ENCODE data around the gene P3H1.
"Not testable (repeated sequence)": the region's sequence is repeated elsewhere in the genome, so short reads cannot be mapped to it uniquely, and the experiment has no call there.

The P3H1 gene

DNA sequence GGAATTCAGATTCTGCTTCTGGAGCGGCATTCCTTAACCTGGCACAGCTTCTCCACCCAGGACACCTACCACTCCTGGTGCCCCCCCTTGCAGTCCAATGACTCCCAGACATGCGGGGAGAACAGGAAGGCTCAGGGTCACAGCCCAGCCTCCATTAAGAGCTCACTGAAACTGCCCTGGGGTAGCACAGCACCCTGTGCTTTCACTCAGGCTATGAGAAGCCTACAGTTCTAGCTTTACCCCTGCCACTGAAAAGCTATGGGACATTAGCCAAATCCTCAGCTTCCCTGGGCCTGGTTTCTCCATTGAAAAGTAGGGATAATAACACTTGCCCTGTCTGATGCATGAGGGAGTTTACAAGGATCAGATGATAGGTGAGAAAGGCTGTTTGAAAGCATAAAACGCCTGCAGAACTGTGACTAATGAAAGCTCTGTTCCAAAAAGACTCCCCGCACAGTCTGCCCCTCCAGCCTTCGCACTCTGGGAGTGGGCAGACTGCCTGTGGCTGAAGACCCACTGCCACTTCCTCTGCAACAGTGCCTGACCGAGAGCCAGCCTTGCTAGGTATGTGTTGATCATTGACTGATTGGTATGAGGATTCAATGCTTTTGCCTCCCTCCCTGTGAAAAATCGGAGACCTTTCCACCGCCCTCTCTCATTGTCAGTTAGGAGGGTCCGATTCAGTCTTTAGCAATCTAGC is 24.1 kb downstream of the P3H1 start:
- no peak for DNase-seq

DNA sequence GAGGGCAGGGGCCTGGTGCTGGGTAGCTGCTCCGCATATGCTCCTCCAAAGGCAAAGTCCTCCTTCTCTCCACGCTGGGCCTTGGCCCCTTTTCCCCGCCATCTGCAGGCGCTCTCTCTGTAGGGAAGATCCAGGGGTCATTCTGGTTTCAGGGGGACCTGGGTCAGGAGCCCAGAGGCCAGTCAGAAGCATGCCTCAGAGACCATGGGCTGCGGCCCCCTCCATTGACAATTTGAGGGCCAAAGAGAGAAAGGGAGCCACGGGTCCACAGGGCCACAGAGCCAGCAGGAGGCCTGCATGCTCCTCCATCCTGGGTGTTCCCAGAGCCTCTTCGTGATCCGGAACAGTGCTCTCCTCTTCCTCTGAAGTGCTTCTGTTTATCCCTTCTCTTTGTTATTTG is 24.7 kb downstream of the P3H1 start:
- DNase-seq = no peak

DNA sequence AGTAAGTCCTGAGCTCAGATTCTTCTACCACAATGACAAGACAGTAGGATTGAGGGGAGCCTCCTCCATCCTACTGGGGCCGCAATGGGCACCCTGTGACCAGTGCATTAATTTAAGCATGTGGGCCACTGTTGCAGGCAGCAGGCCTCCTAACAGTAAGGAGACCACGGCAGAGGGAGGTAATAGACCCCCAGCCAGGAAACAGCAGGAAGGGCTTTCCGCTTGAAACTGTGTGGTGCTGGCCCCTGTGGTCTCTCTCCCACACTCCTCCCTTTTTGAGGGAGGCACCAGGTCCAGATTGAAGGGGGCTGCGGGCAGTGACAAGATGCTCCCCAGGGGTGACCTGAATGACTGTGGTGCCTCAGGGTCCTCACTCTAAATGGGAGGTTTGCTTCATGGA is 25.1 kb downstream of the P3H1 start:
- DNase-seq = no peak

DNA sequence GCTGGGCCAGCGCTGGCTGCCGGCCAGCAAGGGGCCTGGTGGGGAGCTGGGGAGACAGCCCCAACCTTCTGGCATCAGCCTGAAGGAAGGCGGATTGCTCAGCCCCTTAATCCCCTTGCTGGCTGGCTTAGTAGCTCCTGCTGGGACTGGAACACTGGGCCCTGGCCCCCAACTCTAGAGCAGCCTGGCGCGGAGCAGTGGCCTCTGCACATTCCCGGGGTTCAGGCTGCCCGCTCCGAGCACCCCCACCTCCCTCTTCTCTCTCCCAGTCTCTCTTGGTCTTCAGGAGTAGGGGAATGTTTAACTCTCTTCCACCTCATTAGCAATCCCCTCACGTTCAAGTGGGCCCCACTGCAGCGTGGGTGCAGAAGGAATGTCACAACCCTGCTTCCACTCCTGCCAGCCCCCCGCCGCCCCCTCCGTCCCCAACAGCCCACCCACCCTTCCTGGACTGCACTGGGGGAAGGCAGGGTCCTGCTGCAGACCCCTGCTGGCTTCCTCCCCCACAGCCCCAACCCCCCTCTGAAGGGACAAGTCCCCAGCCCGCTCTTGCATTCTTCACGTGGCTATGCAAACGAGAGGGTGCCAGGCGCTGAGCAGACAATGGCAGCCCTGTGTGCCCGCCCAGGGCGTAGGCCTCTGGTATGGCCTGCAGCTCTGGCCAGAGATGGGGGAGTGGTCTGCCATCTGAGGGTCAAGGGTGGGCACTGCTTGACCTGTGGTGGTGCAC is 25.8 kb downstream of the P3H1 start:
- no peak for DNase-seq

DNA sequence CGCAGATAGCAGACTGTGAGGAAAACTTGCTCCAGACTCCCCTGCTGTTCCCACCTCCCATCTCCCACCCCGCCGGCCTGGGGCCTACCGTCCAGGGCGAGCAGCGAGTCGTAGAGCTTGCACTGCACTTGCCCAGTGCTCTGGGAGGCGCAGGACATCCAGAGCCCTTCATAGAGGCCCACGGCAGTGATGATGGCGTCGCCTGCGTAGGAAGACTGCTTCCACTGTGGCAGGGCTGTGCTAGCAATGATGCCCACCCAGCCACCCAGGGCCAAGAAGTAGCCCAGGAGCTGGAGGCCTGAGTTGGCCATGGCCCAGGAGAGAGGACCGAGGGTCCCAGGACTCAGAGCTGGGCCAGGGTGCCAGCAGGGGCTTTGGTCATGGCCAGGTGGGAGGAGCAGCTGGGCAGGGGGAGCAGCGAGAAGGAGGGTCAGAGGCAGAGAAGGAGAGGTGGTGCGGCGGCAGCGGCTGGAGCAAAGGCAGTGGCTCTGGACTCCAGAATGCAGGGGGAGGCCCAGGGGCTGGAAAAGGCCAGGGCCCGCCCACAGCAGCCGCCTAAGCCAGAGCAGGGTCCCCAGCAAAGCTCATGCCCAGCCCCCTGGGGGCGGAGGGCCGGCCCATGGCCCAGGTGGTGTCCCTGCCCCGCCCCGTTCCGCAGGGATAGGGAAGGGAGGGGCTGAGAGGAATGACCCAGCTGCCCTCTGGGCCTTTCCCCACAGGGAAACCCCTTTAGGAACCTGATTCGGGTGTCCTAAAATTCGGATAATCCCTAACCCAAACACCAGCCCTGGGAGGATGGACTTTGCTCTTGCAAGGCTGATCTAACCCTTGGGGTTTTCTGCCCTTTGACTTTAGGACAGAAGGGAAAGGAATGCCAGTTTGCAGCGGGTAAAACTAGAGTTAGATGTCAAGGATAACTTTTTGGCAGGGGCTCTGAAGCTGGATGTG is 26.8 kb downstream of the P3H1 start, which contains the start of gene CLDN19:
TSS of gene CLDN19 (minus strand) at position 484 of the 948 bp plus-strand sequence. CDS start at position 311, 173 bp downstream.
- DNase-seq = no peak

DNA sequence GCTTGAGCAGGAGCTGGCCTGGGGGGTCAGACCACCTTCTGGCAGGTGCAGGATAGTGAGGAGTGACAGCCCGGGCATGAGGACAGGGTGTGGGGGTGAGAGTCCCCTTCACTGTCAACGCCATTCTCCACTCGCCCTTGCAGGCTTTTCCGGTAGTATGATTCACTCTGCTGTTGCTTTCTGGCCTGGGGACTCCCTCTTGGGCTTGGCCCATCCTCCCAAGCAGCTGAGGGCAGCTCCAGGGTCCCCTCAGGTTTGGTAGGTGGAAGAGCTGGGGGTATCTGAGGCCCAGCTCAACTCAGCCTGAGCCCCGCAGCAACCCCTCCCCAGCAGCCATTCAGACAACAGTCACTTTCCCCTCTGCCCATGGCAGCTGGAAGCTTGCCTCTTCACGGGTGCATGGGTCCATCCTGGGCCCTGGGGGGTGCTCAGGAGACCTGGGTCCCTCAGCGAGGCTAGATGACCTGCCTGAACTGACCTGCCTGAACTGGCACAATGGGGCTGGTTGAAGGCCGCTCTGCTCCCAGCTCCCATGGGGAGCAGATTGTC is 28.1 kb downstream of the P3H1 start:
- no peak for DNase-seq

DNA sequence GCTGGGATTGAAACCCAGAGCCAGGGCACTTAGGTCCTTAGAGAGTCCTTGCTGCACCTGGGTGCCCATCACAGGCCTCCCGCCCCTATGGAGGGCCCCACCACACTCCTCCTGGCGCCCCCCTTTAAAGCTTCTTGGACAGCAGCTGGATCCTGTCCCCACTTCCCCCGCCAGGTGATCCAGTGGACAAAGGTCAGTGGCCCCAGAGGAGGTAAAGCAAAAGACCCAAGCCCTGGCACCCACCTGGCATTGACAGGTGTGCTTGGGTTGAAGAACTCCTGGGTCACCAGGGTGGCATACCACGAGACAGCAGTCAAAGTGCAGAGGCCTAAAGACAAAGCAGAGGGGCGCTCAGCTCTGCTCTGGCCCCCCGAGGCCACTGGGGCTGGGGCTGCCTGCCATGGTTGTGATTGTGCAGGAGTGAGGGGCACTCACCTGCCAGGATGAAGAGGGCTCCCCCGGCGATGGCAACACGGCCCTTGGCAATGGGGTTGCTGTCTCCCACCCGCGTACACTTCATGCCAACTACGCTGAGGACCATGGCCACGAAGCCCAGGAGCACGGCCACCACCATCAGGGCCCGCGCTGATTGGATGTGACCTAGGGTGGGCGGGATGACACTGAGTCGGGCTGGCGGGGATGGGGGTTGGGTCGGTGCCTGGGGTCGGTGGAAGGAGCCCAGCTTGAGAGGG is 28.7 kb downstream of the P3H1 start:
- DNase-seq = no peak

DNA sequence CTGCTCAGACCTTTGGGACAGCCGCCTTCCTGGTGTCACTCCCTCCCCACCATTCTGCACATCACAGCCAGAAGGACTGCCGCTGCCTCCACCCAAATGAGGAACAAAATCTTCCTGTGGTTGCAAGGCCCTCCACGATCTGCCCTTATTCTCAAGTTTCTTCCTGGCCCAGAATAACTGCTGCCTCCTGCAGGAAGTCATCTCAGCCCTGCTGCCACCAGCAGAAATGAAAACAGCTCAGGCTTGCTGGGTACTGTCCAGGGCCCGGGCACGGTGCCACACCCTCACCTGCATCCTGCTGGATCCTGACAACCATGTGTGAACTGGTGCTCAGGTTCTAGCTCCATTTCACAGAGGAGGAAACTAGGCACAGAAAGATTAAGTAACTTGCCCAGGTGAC is 29.6 kb downstream of the P3H1 start:
- no peak for DNase-seq

DNA sequence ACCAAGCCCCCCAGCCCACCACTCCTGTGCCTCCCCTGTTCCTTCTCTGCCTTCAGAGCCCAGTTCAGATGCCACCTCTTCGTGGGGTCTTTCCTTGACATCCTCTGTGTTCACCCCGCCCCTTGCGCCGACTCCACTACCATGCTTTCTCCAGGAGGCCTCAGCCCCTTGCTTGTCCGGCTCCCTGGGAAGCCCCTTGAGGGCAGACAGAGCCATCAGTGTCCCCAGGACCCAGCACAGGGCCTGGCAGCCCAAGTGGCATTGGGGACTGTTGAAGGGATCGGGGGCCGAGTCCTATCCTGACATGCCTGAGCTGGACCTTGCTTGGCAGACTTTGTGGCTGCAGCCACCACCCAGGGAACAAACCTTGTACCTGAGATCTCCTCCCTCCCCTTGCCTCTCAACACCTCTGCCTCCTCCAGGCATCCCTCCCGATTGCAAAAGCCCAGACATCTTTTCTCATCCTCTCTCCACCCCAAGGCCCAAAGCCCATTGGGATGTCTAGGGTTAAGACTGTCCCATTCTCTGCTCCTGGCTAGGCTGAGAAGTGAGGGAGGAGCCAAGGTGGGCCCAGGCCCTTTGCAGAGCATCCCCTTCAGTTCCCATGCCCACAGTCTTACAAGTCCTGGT is 30.1 kb downstream of the P3H1 start:
- DNase-seq = no peak

DNA sequence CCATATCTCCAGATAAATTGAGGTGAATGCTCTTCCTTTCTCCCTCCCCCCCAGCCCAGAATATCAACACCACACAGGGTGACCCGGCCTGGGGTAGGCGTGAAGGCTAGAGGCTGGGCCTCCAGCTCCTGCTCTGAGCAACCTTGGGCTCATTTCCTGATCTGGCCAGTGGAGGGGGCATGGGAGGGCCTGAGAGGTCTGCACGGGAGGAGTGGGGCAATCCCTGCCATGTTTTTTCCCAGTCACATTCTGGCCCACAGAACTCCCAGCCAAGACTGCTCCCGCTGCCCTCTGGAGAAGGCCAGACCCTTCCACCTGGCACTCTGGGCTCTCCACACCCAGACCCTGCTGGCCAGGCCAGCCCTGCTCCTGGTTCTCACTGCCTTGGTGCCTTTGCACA is 30.7 kb downstream of the P3H1 start:
- no peak for DNase-seq

DNA sequence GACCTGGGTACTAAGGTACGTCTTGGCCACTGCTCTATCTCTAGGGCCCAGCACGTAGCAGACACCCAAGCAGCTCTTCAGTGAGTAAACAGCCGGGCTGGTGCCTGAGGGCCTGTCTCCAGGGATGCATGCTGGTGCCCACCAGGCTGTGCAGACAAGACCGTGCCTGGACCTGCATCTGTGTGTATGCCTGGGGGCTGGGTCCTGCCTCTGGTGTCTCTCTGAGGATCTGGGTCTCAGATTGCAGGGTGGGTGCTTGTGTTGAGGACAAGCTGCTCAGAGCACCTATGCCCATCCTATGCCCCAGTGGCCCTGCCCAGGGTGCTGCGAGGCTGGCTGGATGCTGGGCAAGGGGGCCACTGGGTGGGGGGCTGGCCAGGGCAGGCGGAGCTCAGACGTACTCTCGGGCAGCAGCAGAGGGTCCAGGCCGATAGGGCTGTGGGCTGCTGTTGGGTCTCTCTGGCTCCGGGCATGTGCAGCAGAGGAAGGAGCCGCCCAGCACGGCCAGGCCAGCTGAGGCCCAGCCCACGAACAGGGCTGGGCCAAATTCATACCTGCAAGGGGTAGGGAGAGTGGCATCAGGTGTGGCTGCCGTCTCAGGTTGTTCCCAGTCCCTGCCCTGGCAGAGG is 31.2 kb downstream of the P3H1 start:
- no peak for DNase-seq

DNA sequence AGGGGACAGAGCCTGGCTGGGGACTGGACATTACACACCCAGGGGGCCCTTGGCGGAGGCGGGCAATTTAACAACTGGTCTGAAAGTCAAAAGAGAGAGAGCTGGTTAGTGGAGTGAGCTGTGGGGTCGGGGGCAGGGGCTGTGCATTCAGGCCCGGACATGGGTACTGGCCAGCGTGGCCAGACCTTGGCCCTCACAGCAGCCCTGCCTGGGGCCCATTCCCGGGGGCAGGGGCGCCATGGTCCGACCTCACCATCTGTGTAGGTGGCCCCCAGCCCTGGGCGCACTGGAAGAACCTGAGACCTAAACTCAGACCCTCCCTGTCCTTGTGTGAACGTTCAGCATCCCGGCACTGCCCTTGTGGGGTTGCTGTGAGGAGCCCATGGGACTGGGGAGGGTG is 31.8 kb downstream of the P3H1 start:
- DNase-seq = no peak

DNA sequence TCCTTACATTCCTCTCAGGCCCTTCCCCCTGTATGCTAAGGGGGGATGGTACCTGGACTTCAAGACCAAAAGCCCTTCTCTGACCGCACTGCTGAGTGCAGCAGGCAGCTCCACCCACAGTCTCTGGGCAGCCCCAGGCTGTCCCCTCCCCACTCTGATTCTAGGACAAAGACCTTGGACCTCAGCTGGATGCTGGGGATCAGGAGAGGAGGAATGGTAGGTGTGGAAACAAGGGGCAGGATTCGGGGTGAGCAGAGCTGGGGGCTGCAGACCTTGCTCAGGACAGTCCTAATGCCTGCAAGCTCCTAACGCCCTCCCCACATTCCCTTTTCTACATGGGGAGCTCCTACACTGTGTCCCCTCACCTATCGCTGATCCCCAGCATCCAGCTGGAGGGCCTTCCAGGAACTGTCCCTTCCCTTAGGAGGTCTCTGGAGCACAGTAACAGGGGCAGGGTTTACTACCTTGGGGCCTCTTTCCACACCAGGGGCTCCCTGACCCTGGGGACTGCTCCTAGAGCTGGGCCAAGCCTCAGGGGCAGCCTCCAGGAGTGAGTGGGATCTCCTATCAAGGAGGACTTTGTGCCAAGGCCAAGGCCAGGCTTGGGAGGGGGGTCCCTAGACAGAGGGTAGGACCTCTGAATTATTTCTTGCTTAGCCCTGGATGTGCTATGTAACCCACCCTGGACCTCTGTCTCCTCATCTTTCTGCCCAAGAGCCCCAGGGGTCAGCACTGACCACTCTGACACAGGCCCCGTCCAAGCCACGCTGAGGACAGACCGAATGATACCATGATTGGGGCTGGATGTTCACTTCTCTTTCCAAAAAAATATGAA is 32.4 kb downstream of the P3H1 start:
- DNase-seq = no peak

DNA sequence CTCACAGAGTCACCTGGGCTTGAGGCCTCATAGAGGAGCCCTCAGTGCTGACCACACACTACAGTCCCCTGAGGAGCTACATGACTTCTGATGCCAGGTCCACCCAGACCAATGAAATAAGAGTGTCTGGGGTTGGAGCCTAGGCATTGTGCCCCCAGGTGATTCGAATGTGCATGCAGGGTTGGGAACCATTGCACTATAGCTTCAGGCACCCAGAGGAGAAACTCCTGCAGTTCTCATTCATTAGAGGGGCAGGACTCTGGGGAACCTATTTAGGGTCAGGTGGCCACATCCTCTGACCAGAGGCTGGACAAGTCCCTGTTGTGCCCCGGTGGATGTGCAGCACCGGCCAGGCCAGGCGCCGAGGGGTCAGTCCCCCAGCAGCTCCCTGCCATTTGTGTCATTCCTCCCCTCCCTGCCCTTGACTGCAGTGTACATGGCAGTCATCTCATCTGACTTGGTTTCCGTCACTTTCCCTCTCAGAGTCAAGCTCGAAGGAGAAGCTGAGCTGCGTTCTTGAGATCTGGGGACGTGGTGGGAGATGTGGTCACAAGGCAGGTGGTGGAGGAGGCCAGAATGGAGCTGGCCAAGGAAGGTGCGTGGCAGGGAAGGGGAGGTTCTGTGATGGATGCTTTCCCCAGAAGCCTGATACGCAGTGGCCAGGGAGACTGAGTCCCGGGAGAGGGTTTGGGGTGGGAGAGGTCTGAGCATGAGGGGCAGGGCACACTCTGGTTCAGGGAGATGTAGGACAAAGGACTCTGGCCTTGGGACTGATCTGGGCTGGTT is 33.2 kb downstream of the P3H1 start:
- DNase-seq = no peak

DNA sequence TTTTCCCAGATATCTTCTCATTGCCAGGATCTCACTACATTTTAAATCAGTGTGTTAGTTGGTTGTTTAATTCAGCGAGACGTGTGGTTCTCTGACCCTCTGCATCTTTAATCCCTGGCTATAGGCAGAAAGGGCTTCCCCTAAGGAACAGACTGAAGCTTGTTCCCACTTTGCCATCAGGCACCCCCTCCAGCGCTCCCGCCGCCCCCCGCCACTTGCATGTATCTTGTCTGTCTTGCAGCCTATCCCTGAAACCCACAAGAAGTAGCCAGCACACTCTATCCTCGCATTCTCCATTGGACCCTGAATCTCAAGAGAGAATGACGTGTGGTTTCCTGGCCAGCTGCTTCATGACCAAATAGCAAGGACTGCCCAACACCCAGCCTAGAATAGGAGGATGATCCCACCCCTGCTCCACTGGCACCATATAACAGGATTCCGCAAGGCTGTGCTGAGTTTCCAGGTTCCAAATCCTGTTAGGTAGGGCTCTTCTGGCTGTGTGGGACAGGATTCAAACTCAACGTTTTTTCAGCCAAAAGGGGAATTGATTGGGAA is 34.6 kb downstream of the P3H1 start:
- DNase-seq = no peak

DNA sequence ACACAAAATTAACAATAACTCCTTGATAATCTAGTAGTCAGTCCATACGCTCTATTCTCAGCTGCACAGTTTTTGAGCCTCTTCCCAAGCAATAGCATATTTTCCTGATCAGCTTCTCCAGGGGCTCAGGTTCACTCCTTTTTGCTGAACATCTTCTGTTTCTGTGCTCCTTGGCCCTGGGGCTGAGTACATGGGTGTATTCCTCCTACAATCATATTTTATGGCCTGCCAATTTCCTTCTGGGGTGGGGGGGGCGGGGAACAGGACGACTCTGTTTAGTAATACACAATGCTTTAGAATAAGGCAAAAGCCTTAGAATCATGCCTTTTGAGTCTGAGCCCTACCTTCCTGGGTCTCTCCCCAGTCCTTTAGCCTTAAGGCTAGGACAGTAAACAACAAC is 35.2 kb downstream of the P3H1 start:
- no peak for DNase-seq

DNA sequence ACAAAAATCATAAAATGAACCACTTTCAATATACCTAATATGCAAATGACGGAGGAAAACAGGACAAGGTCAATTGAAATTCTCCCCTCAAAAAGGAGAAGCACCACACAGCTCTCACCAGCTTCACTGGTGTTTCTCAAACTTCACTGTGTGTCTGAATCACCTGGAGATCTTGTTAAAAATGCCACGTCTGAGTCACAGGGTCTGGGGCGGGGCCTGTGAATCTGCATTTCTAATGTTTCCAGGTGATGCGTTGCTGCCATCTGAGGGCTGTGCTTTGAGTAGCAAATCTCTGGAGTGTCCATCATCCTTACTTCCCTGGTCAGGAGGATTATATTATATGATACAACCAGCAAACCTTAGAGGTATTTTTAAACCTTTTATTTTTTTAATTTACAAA is 35.8 kb downstream of the P3H1 start:
- no peak for DNase-seq

DNA sequence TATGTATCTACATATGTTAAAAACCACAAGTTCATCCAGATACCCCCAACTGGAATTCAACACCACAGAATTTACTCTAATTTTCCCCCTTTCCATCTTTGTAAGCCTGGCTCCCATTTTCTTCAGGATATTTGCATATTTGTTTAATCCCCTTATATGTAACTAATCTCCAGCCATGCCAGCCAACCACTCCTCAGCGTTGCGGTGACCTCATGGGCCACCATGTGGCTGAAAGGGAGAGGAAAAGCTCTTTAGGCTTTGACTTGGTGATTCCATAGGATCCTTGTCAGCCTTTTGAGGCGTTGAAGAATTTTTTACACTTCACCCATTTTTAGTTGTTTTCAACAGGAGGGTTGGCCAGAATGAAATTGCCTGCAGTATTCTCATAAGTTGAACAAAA is 36.8 kb downstream of the P3H1 start:
- DNase-seq = no peak

DNA sequence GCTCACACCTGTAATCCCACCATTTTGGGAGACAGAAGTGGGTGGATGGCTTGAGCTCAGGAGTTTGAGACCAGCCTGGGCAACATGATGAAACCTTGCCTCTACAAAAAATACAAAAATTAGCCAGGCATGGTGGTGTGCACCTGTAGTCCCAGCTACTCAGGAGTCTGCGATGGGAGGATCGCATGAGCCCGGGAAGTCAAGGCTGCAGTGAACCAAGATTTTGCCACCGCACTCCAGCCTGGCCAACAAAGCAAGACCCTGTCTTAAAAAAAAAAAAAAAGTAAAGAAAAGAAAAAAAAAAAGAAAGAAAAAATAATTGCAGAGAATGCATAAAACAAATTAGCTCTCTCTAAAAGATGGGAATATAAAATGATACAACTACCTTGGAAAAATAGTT is 41.0 kb downstream of the P3H1 start:
- DNase-seq = not testable (repeated sequence)

All from NCI-H524 treated with DMSO at 0.1 percent for 48 hours (cell line).